Spleen (tissue), 7 donors: ENCODE data around the gene RTN4IP1.

Experiments
- POLR2A ChIP-seq, 3 donors: fragments of 450-650 bp; IDR thresholded peaks; one replicate each; pipeline ENCODE4 v1.5.1; 2017; ENCODE audit warnings: antibody characterized with exemption in 3 of 3, mild to moderate bottlenecking in 1 of 3
- POLR2AphosphoS5 ChIP-seq, 3 donors: sonication (generic); formaldehyde crosslinking; IDR thresholded peaks; one replicate each; pipeline ENCODE4 v1.5.1; 2017; ENCODE audit warnings: antibody characterized with exemption in 3 of 3
- TF ChIP-seq, protein P1 (sequence below), 11 experiments: fragments of 200-600 bp in 7 of 11; fragments of 450-650 bp in 4 of 11; sonication (generic) in 4 of 11; IDR thresholded peaks in 8 of 11; conservative IDR thresholded peaks in 3 of 11; 1 replicate in 7 of 11; 2 replicates in 4 of 11; pipeline versions ENCODE4 v1.4.0 to v1.8.0; 2016 to 2021; ENCODE audit warnings: antibody characterized with exemption in 11 of 11, inconsistent platforms in 4 of 11, mild to moderate bottlenecking in 1 of 11
- donor health status: DM: no; HTN: no; CAD: no; lungs with moderate emphysema.
- donor health status: DM: no; HTN: no; CAD: no.
- donor health status: DM: no; HTN: no; CAD: no.

DNA sequence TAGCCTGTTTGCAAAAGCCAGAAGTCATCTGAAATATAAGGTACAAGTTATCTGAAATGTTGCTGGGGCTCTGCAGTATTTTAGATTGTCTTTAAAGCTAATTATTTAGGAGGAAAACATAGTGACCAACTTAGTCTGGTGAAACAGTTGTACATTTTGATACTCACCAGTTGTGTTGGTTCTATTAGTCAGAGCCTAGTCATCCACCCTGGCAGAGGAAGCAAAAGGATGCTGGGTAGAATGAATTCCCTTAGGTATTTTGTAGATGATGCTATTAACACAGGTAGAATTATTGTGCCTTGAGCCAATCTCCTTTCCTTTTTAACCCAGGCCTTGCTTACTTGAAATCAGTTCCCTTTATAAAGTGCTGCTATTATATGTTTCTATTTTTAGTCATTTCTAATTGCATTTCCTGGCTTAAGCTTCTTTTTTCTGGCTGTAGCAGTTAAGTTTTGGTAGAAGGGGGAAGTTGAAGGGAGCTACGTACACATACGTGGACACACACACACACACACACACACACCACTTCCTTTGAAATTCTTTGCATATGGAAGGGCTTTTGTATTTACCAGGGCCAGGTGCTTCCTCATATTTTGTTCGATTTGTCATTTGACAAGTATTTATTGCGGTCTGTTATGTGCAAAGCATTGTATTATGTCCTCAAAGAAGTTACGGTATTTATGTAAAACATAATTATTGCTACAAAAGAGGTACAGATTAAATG lies 82.4 kb downstream of the RTN4IP1 start:
- TF ChIP-seq, protein P1, sequence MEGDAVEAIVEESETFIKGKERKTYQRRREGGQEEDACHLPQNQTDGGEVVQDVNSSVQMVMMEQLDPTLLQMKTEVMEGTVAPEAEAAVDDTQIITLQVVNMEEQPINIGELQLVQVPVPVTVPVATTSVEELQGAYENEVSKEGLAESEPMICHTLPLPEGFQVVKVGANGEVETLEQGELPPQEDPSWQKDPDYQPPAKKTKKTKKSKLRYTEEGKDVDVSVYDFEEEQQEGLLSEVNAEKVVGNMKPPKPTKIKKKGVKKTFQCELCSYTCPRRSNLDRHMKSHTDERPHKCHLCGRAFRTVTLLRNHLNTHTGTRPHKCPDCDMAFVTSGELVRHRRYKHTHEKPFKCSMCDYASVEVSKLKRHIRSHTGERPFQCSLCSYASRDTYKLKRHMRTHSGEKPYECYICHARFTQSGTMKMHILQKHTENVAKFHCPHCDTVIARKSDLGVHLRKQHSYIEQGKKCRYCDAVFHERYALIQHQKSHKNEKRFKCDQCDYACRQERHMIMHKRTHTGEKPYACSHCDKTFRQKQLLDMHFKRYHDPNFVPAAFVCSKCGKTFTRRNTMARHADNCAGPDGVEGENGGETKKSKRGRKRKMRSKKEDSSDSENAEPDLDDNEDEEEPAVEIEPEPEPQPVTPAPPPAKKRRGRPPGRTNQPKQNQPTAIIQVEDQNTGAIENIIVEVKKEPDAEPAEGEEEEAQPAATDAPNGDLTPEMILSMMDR (IDR thresholded peaks at IDR 0.05 in 8 of 11, conservative IDR thresholded peaks at IDR 0.05 in 3 of 11) = no peak
- no peak for TF ChIP-seq POLR2AphosphoS5 (IDR thresholded peaks at IDR 0.05)
- TF ChIP-seq POLR2A (IDR thresholded peaks at IDR 0.05) = no peak
